Spinal cord (tissue), 10 donors: ENCODE measurements around the gene LRP5. TPM values are rescaled to one million over a fixed set of nuclear protein-coding genes. Genes with fewer than 3 reads are reported as not detected.
"Not testable (repeated sequence)": the region's sequence is repeated elsewhere in the genome, so short reads cannot be mapped to it uniquely, and the experiment has no call there.

Experiments
- DNase-seq, 6 donors: peaks; one replicate each; pipeline versions ENCODE4 v3.0.0 to v3.0.0-alpha.2; 2013 to 2015; ENCODE audit warnings: low spot score in 6 of 6, low read depth in 4 of 6
- H3K27ac ChIP-seq: one replicate; pipeline ENCODE4 v1.5.1; 2013; ENCODE audit warnings: low read depth, low read length, control low read depth
- H3K27me3 ChIP-seq: one replicate; pipeline ENCODE4 v1.6.1; 2013; ENCODE audit warnings: low read length; ENCODE audit not compliant: control insufficient read depth, insufficient read depth
- H3K36me3 ChIP-seq: one replicate; pipeline ENCODE4 v1.6.1; 2013; ENCODE audit warnings: low read length; ENCODE audit not compliant: control insufficient read depth, insufficient read depth
- H3K4me1 ChIP-seq: one replicate; pipeline ENCODE4 v1.6.1; 2013; ENCODE audit warnings: low read length; ENCODE audit not compliant: control insufficient read depth, insufficient read depth
- H3K4me3 ChIP-seq: one replicate; pipeline ENCODE4 v1.5.1; 2013; ENCODE audit warnings: low read depth, low read length, control low read depth
- H3K9me3 ChIP-seq: one replicate; pipeline ENCODE4 v1.6.1; 2013; ENCODE audit warnings: low read length; ENCODE audit not compliant: control insufficient read depth, insufficient read depth
- WGBS: methylation state at CpG from one replicate; pipeline ENCODE4 v1.1.5; 2013; ENCODE audit warnings: missing lambda C conversion rate; ENCODE audit not compliant: insufficient coverage; 5-methylcytosine and 5-hydroxymethylcytosine counted together
- polyA plus RNA-seq, 2 donors: library from polyadenylated mRNA; unstranded; fragments of 120-200 nt; gene quantifications; one replicate each; pipeline ENCODE4 v1.2.1, GENCODE V29; 2013; ENCODE audit not compliant: insufficient read length in 2 of 2
- total RNA-seq, 2 donors: library from RNA; depleted of rRNA in 1 of 2; stranded (reverse); fragments of 120-200 nt in 1 of 2; fragments of >200 nt in 1 of 2; gene quantifications; one replicate each; pipeline versions ENCODE4 v1.2.3 to v1.2.4, GENCODE V29; 2013 to 2014
- donor health status: healthy.

Gene LRP5
- total and polyA plus RNA-seq, 4 donors = 12.8 to 32.4 (median 25.7) TPM

GRCh38 chr11:68441466-68442230 is 129.3 kb downstream of the LRP5 start:
- Histone ChIP-seq H3K27me3 (no peaks in the 10 kb centered on the region), H3K4me3 (no peak overlapping the region), H3K4me1 (peaks cover 30% of the 10 kb centered on the region), H3K27ac (no peak overlapping the region), H3K9me3 (no peaks in the 10 kb centered on the region), H3K36me3 (peaks cover 63% of the 10 kb centered on the region)
- peak in 1 of 6 donors; percentile 76 for DNase-seq
- WGBS = 11% methylated on average over 1 of the region's 6 CpGs

- H3K36me3 ChIP-seq = peaks cover 63% of the 10 kb centered on the region
- no peak for DNase-seq
- WGBS = 84% methylated on average over 10 of the region's 10 CpGs
- no peaks in the 10 kb centered on the region for H3K9me3 ChIP-seq
- H3K27me3 ChIP-seq = no peaks in the 10 kb centered on the region
- no peak overlapping the region for H3K4me3 ChIP-seq
- H3K4me1 ChIP-seq = peaks cover 37% of the 10 kb centered on the region
- H3K27ac ChIP-seq = no peak overlapping the region
Observed at GRCh38 chr11:68442433-68442832, 130.0 kb downstream of the LRP5 start.

GRCh38 chr11:68444566-68444965 is 132.2 kb downstream of the LRP5 start:
- 52% methylated on average over 5 of the region's 6 CpGs for WGBS
- Histone ChIP-seq H3K36me3 (peaks cover 61% of the 10 kb centered on the region), H3K27me3 (no peaks in the 10 kb centered on the region), H3K4me1 (peaks cover 35% of the 10 kb centered on the region), H3K27ac (no peak overlapping the region), H3K9me3 (no peaks in the 10 kb centered on the region), H3K4me3 (no peak overlapping the region)
- DNase-seq = peak in 2 of 6 donors; percentile 41

- no peak overlapping the region for H3K27ac ChIP-seq
- no peak for DNase-seq
- H3K4me1 ChIP-seq = peaks cover 27% of the 10 kb centered on the region
- H3K36me3 ChIP-seq = peaks cover 57% of the 10 kb centered on the region
- 73% methylated on average over 9 of the region's 11 CpGs for WGBS
- no peaks in the 10 kb centered on the region for H3K27me3 ChIP-seq
- H3K4me3 ChIP-seq = no peak overlapping the region
- H3K9me3 ChIP-seq = no peaks in the 10 kb centered on the region
Observed at GRCh38 chr11:68445531-68446035, 133.2 kb downstream of the LRP5 start.

- no peak for DNase-seq
- no peaks in the 10 kb centered on the region for H3K9me3 ChIP-seq
- no peaks in the 10 kb centered on the region for H3K27me3 ChIP-seq
- peaks cover 51% of the 10 kb centered on the region for H3K36me3 ChIP-seq
- H3K4me3 ChIP-seq = no peak overlapping the region
- WGBS = 89% methylated on average over 8 of the region's 18 CpGs
- no peak overlapping the region for H3K27ac ChIP-seq
- H3K4me1 ChIP-seq = peaks cover 25% of the 10 kb centered on the region
Observed at GRCh38 chr11:68446046-68446725, 133.8 kb downstream of the LRP5 start.

- no peak overlapping the region for H3K4me3 ChIP-seq
- no peak overlapping the region for H3K27ac ChIP-seq
- H3K27me3 ChIP-seq = no peaks in the 10 kb centered on the region
- H3K9me3 ChIP-seq = no peaks in the 10 kb centered on the region
- DNase-seq = peak in 4 of 6 donors; percentile 48 to 89 (median 68)
- 48% methylated on average over 24 of the region's 25 CpGs for WGBS
- H3K4me1 ChIP-seq = peaks cover 19% of the 10 kb centered on the region
- H3K36me3 ChIP-seq = peaks cover 48% of the 10 kb centered on the region
Observed at GRCh38 chr11:68447015-68447801, 134.8 kb downstream of the LRP5 start.

GRCh38 chr11:68447914-68448313 is 135.5 kb downstream of the LRP5 start:
- H3K27ac ChIP-seq, DNase-seq, H3K27me3 ChIP-seq, H3K9me3 ChIP-seq, H3K4me3 ChIP-seq: not testable (repeated sequence)
- peaks cover 45% of the 10 kb centered on the region for H3K36me3 ChIP-seq
- 100% methylated on average over 4 of the region's 6 CpGs for WGBS
- peaks cover 15% of the 10 kb centered on the region for H3K4me1 ChIP-seq

- WGBS = 96% methylated on average over 14 of the region's 25 CpGs
- no peak overlapping the region for H3K27ac ChIP-seq
- no peak overlapping the region for H3K4me3 ChIP-seq
- H3K4me1 ChIP-seq = peaks cover 15% of the 10 kb centered on the region
- no peaks in the 10 kb centered on the region for H3K27me3 ChIP-seq
- no peak for DNase-seq
- peaks cover 45% of the 10 kb centered on the region for H3K36me3 ChIP-seq
- no peaks in the 10 kb centered on the region for H3K9me3 ChIP-seq
Observed at GRCh38 chr11:68448604-68449011, 136.2 kb downstream of the LRP5 start.

- no peak overlapping the region for H3K4me3 ChIP-seq
- H3K36me3 ChIP-seq = peaks cover 45% of the 10 kb centered on the region
- no peaks in the 10 kb centered on the region for H3K27me3 ChIP-seq
- peaks cover 10% of the 10 kb centered on the region for H3K4me1 ChIP-seq
- no peak overlapping the region for H3K27ac ChIP-seq
- WGBS = 98% methylated on average over 11 of the region's 11 CpGs
- no peak for DNase-seq
- no peaks in the 10 kb centered on the region for H3K9me3 ChIP-seq
Observed at GRCh38 chr11:68449951-68450350, 137.6 kb downstream of the LRP5 start.
